Left kidney (tissue), 2 donors: Measurements from ENCODE around the gene NTRK2. TPM values are rescaled to one million over a fixed set of nuclear protein-coding genes. Genes with fewer than 3 reads are reported as not detected.
"Not testable (repeated sequence)": the region's sequence is repeated elsewhere in the genome, so short reads cannot be mapped to it uniquely, and the experiment has no call there.

Source experiments
- DNase-seq: peaks from one replicate; pipeline ENCODE4 v3.0.0-alpha.2; 2013
- polyA plus RNA-seq: library from polyadenylated mRNA; unstranded; fragments of 120-200 nt; gene quantifications from one replicate; pipeline ENCODE4 v1.2.1, GENCODE V29; 2013; ENCODE audit not compliant: insufficient read length

Gene NTRK2
- polyA plus RNA-seq, 1 donor = 105 TPM

- no peak for DNase-seq
Observed at GRCh38 chr9:84893419-84894128, 224.0 kb downstream of the NTRK2 start.

- DNase-seq = no peak
Observed at GRCh38 chr9:84894859-84895258, 225.3 kb downstream of the NTRK2 start.

GRCh38 chr9:84897362-84898094 lies 228.0 kb downstream of the NTRK2 start:
- DNase-seq = no peak

GRCh38 chr9:84898188-84898587 lies 228.7 kb downstream of the NTRK2 start:
- DNase-seq = no peak

GRCh38 chr9:84898618-84899017 lies 229.1 kb downstream of the NTRK2 start:
- not testable (repeated sequence) for DNase-seq

- DNase-seq = no peak
Observed at GRCh38 chr9:84899326-84899725, 229.8 kb downstream of the NTRK2 start.

- DNase-seq = no peak
Observed at GRCh38 chr9:84900421-84900820, 230.9 kb downstream of the NTRK2 start.

- no peak for DNase-seq
Observed at GRCh38 chr9:84903963-84904362, 234.4 kb downstream of the NTRK2 start.

- DNase-seq = no peak
Observed at GRCh38 chr9:84916769-84917168, 247.2 kb downstream of the NTRK2 start.

GRCh38 chr9:84917366-84918070 lies 248.0 kb downstream of the NTRK2 start:
- no peak for DNase-seq

GRCh38 chr9:84919440-84919839 lies 249.9 kb downstream of the NTRK2 start:
- no peak for DNase-seq

- no peak for DNase-seq
Observed at GRCh38 chr9:84921175-84921574, 251.6 kb downstream of the NTRK2 start.

- no peak for DNase-seq
Observed at GRCh38 chr9:84922051-84922450, 252.5 kb downstream of the NTRK2 start.

- no peak for DNase-seq
Observed at GRCh38 chr9:84924266-84924665, 254.7 kb downstream of the NTRK2 start.

GRCh38 chr9:84925225-84925872 lies 255.8 kb downstream of the NTRK2 start:
- no peak for DNase-seq

- DNase-seq = no peak
Observed at GRCh38 chr9:84926793-84927192, 257.3 kb downstream of the NTRK2 start.

GRCh38 chr9:84928419-84928818 lies 258.9 kb downstream of the NTRK2 start:
- DNase-seq = no peak

- DNase-seq = no peak
Observed at GRCh38 chr9:84929068-84929467, 259.5 kb downstream of the NTRK2 start.

- peak; percentile 48 for DNase-seq
Observed at GRCh38 chr9:84932915-84933527, 263.5 kb downstream of the NTRK2 start.

- no peak for DNase-seq
Observed at GRCh38 chr9:84935528-84936117, 266.1 kb downstream of the NTRK2 start.

- no peak for DNase-seq
Observed at GRCh38 chr9:84937180-84937579, 267.7 kb downstream of the NTRK2 start.

- no peak for DNase-seq
Observed at GRCh38 chr9:84937581-84937980, 268.1 kb downstream of the NTRK2 start.
